Chondrocyte (in vitro differentiated cells): ENCODE measurements around the gene PADI6. TPM values are rescaled to one million over a fixed set of nuclear protein-coding genes. Genes with fewer than 3 reads are reported as not detected.

Source experiments
- DNase-seq: peaks from one replicate; pipeline ENCODE4 v3.0.0; 2021; ENCODE audit warnings: mixed read lengths, low spot score
- H3K27ac Mint-ChIP-seq: one replicate; pipeline ENCODE4 v1.8.0; 2021; ENCODE audit warnings: mild to moderate bottlenecking, moderate library complexity, mixed read lengths; ENCODE audit not compliant: unreplicated experiment
- H3K27me3 Mint-ChIP-seq: 2 replicates; pipeline ENCODE4 v1.8.0; 2021; ENCODE audit warnings: low read depth, mixed read lengths
- H3K36me3 Mint-ChIP-seq: 2 replicates; pipeline ENCODE4 v1.8.0; 2021; ENCODE audit warnings: low read depth, mixed read lengths
- H3K4me1 Mint-ChIP-seq: 2 replicates; pipeline ENCODE4 v1.8.0; 2021; ENCODE audit warnings: low read depth, mild to moderate bottlenecking, mixed read lengths
- H3K4me3 Mint-ChIP-seq: one replicate; pipeline ENCODE4 v1.8.0; 2021; ENCODE audit warnings: mild to moderate bottlenecking, moderate library complexity, mixed read lengths; ENCODE audit not compliant: unreplicated experiment
- H3K9me3 Mint-ChIP-seq: 2 replicates; pipeline ENCODE4 v1.8.0; 2021; ENCODE audit warnings: low read depth, mixed read lengths
- CTCF ChIP-seq: fragments of 200-600 bp; sonication (generic); IDR thresholded peaks from 2 replicates; pipeline ENCODE4 v1.5.0; 2021; ENCODE audit warnings: antibody characterized with exemption, mild to moderate bottlenecking, moderate library complexity
- total RNA-seq: library from RNA; stranded (reverse); gene quantifications from 3 replicates; pipeline ENCODE4 v1.2.1, GENCODE V29; 2021

The PADI6 gene
- total RNA-seq, 1 donor from 2014 or later, result not detected

- Mint-ChIP-seq H3K9me3 (peaks cover 8% of the 10 kb centered on the region), H3K4me1 (no peaks in the 10 kb centered on the region), H3K4me3 (no peak overlapping the region), H3K27me3 (peaks cover 15% of the 10 kb centered on the region), H3K27ac (no peak overlapping the region), H3K36me3 (no peaks in the 10 kb centered on the region)
- no peak for DNase-seq
- TF ChIP-seq CTCF, result no peak
These were observed 8.2 kb upstream of the PADI6 start for GRCh38 chr1:17363771-17364170.

GRCh38 chr1:17365293-17365692, 6.7 kb upstream of the PADI6 start:
- H3K27ac Mint-ChIP-seq, result no peak overlapping the region
- DNase-seq, result no peak
- peaks cover 8% of the 10 kb centered on the region for H3K4me1 Mint-ChIP-seq
- TF ChIP-seq CTCF, result no peak
- no peak overlapping the region for H3K4me3 Mint-ChIP-seq
- H3K9me3 Mint-ChIP-seq, result peaks cover 8% of the 10 kb centered on the region
- H3K36me3 Mint-ChIP-seq, result no peaks in the 10 kb centered on the region
- peaks cover 15% of the 10 kb centered on the region for H3K27me3 Mint-ChIP-seq

GRCh38 chr1:17369466-17369865, 2.5 kb upstream of the PADI6 start:
- no peak for TF ChIP-seq CTCF
- Mint-ChIP-seq H3K4me3 (no peak overlapping the region), H3K36me3 (no peaks in the 10 kb centered on the region), H3K4me1 (peaks cover 8% of the 10 kb centered on the region), H3K27ac (no peak overlapping the region), H3K9me3 (peaks cover 1% of the 10 kb centered on the region), H3K27me3 (peaks cover 10% of the 10 kb centered on the region)
- no peak for DNase-seq

GRCh38 chr1:17370618-17371017, 1.4 kb upstream of the PADI6 start:
- H3K36me3 Mint-ChIP-seq, result no peaks in the 10 kb centered on the region
- TF ChIP-seq CTCF, result peak; percentile 55
- H3K9me3 Mint-ChIP-seq, result no peaks in the 10 kb centered on the region
- H3K4me3 Mint-ChIP-seq, result no peak overlapping the region
- no peak for DNase-seq
- H3K27ac Mint-ChIP-seq, result no peak overlapping the region
- H3K27me3 Mint-ChIP-seq, result peaks cover 11% of the 10 kb centered on the region
- H3K4me1 Mint-ChIP-seq, result peaks cover 8% of the 10 kb centered on the region

GRCh38 chr1:17372955-17373354, 959 bp downstream of the PADI6 start:
- TF ChIP-seq CTCF, result peak; percentile 8
- Mint-ChIP-seq H3K4me3 (no peak overlapping the region), H3K9me3 (no peaks in the 10 kb centered on the region), H3K4me1 (peaks cover 8% of the 10 kb centered on the region), H3K27ac (no peak overlapping the region), H3K27me3 (peaks cover 13% of the 10 kb centered on the region), H3K36me3 (no peaks in the 10 kb centered on the region)
- DNase-seq, result no peak
